GM12878 (cell line): ENCODE measurements around the gene PMM1. TPM values are rescaled to one million over a fixed set of nuclear protein-coding genes. Genes with fewer than 3 reads are reported as not detected.

Experiments
- ATAC-seq: fragments of 200-7000 bp; cut with Tn5 transposase; 3 replicates; pipeline ENCODE4 v1.9.1; 2020; ENCODE audit warnings: mild to moderate bottlenecking, moderate library complexity
- BruUV-seq: library from RNA; stranded (reverse); fragments of 400-500 nt; replicated peaks from 2 replicates; lab custom pipeline; 2021; lab: Mats Ljungman, UMichigan
- CTCF ChIA-PET: fragments of 300-600 bp; sonication (Branson Sonifier 250); formaldehyde crosslinking; extraction: SDS; loops from one replicate; lab custom pipeline; 2021; ENCODE audit warnings: inconsistent platforms; lab: Yijun Ruan, JAX
- POLR2A ChIA-PET: fragments of 350-600 bp; formaldehyde crosslinking; extraction: SDS; loops from one replicate; lab custom pipeline; 2021; ENCODE audit warnings: inconsistent platforms; lab: Charles Lee
- RAD21 ChIA-PET: fragments of 300-600 bp; sonication (Branson Sonifier 250); formaldehyde crosslinking; loops from one replicate; lab custom pipeline; 2023; ENCODE audit warnings: antibody characterized with exemption; ENCODE audit not compliant: unreplicated experiment; lab: Charles Lee
- SMC1A ChIA-PET: fragments of 300-600 bp; sonication (Branson Sonifier 250); formaldehyde crosslinking; loops from one replicate; lab custom pipeline; 2023; ENCODE audit not compliant: unreplicated experiment, uncharacterized antibody; lab: Charles Lee
- DNase-seq: peaks from one replicate; pipeline ENCODE4 v3.0.0-alpha.2; 2011; ENCODE audit warnings: low read depth, low spot score
- FAIRE-seq: peaks from 3 replicates; lab custom pipeline; 2011; peaks lifted over from hg19 to GRCh38; lab: Jason Lieb, UNC
- H2AFZ ChIP-seq: 2 replicates; pipeline ENCODE4 v1.6.0; 2011; ENCODE audit warnings: low read depth, low read length, control low read depth; ENCODE audit not compliant: control insufficient read depth
- H3K27ac ChIP-seq: 2 replicates; pipeline ENCODE4 v1.5.1; 2011; ENCODE audit warnings: control low read depth; ENCODE audit not compliant: control insufficient read depth, insufficient read depth
- H3K27me3 ChIP-seq, 2 experiments: replicated peaks in 1 of 2; 2 replicates each; pipeline versions ENCODE4 v1.6.0 to v1.6.1; 2011; ENCODE audit warnings: low read length in 1 of 2; ENCODE audit not compliant: control insufficient read depth in 2 of 2, insufficient read depth in 2 of 2
- H3K36me3 ChIP-seq, 2 experiments: 2 replicates each; pipeline ENCODE4 v1.5.1; 2011; ENCODE audit warnings: low read length in 1 of 2; ENCODE audit not compliant: control insufficient read depth in 2 of 2, insufficient read depth in 2 of 2
- H3K4me1 ChIP-seq: 2 replicates; pipeline ENCODE4 v1.6.1; 2011; ENCODE audit warnings: mild to moderate bottlenecking, low read length, moderate library complexity, mixed read lengths; ENCODE audit not compliant: control insufficient read depth, insufficient read depth
- H3K4me2 ChIP-seq: 2 replicates; pipeline ENCODE4 v1.6.0; 2011; ENCODE audit warnings: control low read depth; ENCODE audit not compliant: control insufficient read depth, insufficient read depth
- H3K4me3 ChIP-seq: fragments of 200-600 bp; sonication (generic); 2 replicates; pipeline ENCODE4 v1.5.1; 2016
- H3K79me2 ChIP-seq: 2 replicates; pipeline ENCODE4 v1.6.0; 2011; ENCODE audit warnings: low read length; ENCODE audit not compliant: control insufficient read depth, insufficient read depth
- H3K9ac ChIP-seq: 2 replicates; pipeline ENCODE4 v1.8.0; 2011; ENCODE audit warnings: low read length, control low read depth, mixed read lengths; ENCODE audit not compliant: control insufficient read depth, insufficient read depth
- H3K9me3 ChIP-seq: replicated peaks from 3 replicates; pipeline ENCODE4 v1.5.1; 2011; ENCODE audit warnings: mild to moderate bottlenecking, low read length; ENCODE audit not compliant: control insufficient read depth, insufficient read depth
- H4K20me1 ChIP-seq: 2 replicates; pipeline ENCODE4 v1.6.0; 2011; ENCODE audit not compliant: control insufficient read depth, insufficient read depth
- IRF3 ChIP-seq: fragments of 450-650 bp; IDR thresholded peaks from 2 replicates; pipeline ENCODE4 v1.6.1; 2014; ENCODE audit warnings: mild to moderate bottlenecking
- IRF4 ChIP-seq: IDR thresholded peaks from 2 replicates; pipeline ENCODE4 v1.6.1; 2011; ENCODE audit warnings: low read depth, low read length
- NFIC ChIP-seq: IDR thresholded peaks from 2 replicates; pipeline ENCODE4 v1.6.1; 2012; ENCODE audit warnings: low read depth, mild to moderate bottlenecking, inconsistent platforms, low read length, moderate library complexity
- NFYA ChIP-seq: IDR thresholded peaks from 2 replicates; pipeline ENCODE4 v1.6.1; 2011; ENCODE audit warnings: low read depth, mild to moderate bottlenecking, low read length, improper control_type of control experiment, borderline replicate concordance
- POLR2AphosphoS2 ChIP-seq: IDR thresholded peaks from 2 replicates; pipeline ENCODE4 v1.6.1; 2011; ENCODE audit warnings: low read depth, mild to moderate bottlenecking, low read length, improper control_type of control experiment, moderate library complexity
- PRDM15 ChIP-seq: fragments of 450-650 bp; formaldehyde crosslinking; IDR thresholded peaks from 2 replicates; pipeline ENCODE4 v1.4.0; 2020; ENCODE audit warnings: mild to moderate bottlenecking, moderate library complexity
- RAD21 ChIP-seq: IDR thresholded peaks from 2 replicates; pipeline ENCODE4 v1.6.1; 2011; ENCODE audit warnings: mild to moderate bottlenecking, low read depth, low read length, moderate library complexity; ENCODE audit not compliant: insufficient read depth
- SIX5 ChIP-seq: IDR thresholded peaks from 2 replicates; pipeline ENCODE4 v1.6.1; 2011; ENCODE audit warnings: mild to moderate bottlenecking, low read depth, low read length, moderate library complexity; ENCODE audit not compliant: severe bottlenecking
- SMAD1 ChIP-seq: fragments of 450-650 bp; IDR thresholded peaks from 2 replicates; pipeline ENCODE4 v1.6.1; 2018; ENCODE audit warnings: mild to moderate bottlenecking, low read depth; ENCODE audit not compliant: partially characterized antibody
- SPI1 ChIP-seq: IDR thresholded peaks from 2 replicates; pipeline ENCODE4 v1.6.1; 2011; ENCODE audit warnings: low read depth, mild to moderate bottlenecking, low read length, moderate library complexity, borderline replicate concordance; ENCODE audit not compliant: insufficient read depth
- TAF1 ChIP-seq: IDR thresholded peaks from 2 replicates; pipeline ENCODE4 v1.6.1; 2011; ENCODE audit warnings: mild to moderate bottlenecking, low read depth, low read length, borderline replicate concordance
- TBL1XR1 ChIP-seq: IDR thresholded peaks from 2 replicates; pipeline ENCODE4 v1.6.1; 2012; ENCODE audit warnings: low read depth, low read length, improper control_type of control experiment
- TCF12 ChIP-seq: IDR thresholded peaks from 2 replicates; pipeline ENCODE4 v1.6.1; 2011; ENCODE audit warnings: low read depth, mild to moderate bottlenecking, low read length
- ZZZ3 ChIP-seq: IDR thresholded peaks from 2 replicates; pipeline ENCODE4 v1.6.1; 2011; ENCODE audit warnings: low read depth; ENCODE audit not compliant: control insufficient read depth, insufficient read length
- WGBS: methylation state at CpG from one replicate; pipeline ENCODE4 v1.1.6; 2016; ENCODE audit warnings: low lambda C conversion rate; ENCODE audit not compliant: insufficient replicate concordance, insufficient coverage; ENCODE audit errors: missing lambda C conversion rate; 5-methylcytosine and 5-hydroxymethylcytosine counted together
- in situ Hi-C: fragments of 300-500 bp; cut with MboI; formaldehyde crosslinking; loops from 9 replicates; pipeline ENCODE4 v1.14.3; 2018; ENCODE audit warnings: mixed read lengths
- intact Hi-C: fragments of 100-400 bp; cut with micrococcal nuclease; formaldehyde crosslinking; loops from one replicate; pipeline ENCODE4 v1.14.2; 2022; ENCODE audit not compliant: unreplicated experiment
- polyA plus RNA-seq, 11 experiments: library from polyadenylated mRNA; depleted of rRNA in 4 of 11; unstranded in 6 of 11; stranded (reverse) in 5 of 11; fragments of >200 nt; fragmentation: Nextera tagmentation in 4 of 11; fragmentation: Illumina TruSeq in 1 of 11; extraction: Ambion mirVana in 4 of 11; extraction: Trizol in 1 of 11; gene quantifications; 1 replicate in 1 of 11; 2 replicates in 10 of 11; pipeline versions ENCODE4 v1.2.1 to v1.2.3, GENCODE V29; 2011 to 2016; ENCODE audit warnings: inconsistent platforms in 2 of 11, missing spikeins in 2 of 11, low read depth in 1 of 11
- total RNA-seq, 4 experiments: library from RNA; depleted of rRNA in 3 of 4; stranded (reverse); fragments of >200 nt in 3 of 4; fragmentation: Illumina TruSeq in 1 of 4; extraction: Trizol in 1 of 4; gene quantifications; 2 replicates each; pipeline versions ENCODE4 v1.2.1 to v1.2.3, GENCODE V29; 2013 to 2021

Gene PMM1
- total and polyA plus RNA-seq, 10 of the 15 experiments (the other 5 are each of a cell fraction or from before 2014, with no cell fraction given): 8.2 to 32.2 (median 16.9) TPM

- H3K9ac ChIP-seq: no peak overlapping the region
- TF ChIP-seq TAF1: no peak
- no peak for TF ChIP-seq SIX5
- TF ChIP-seq NFIC: no peak
- TF ChIP-seq, all 136 proteins: peak for 0
- ATAC-seq: no peak
Measured at GRCh38 chr22:41561788-41562187, 27.9 kb downstream of the PMM1 start.

DNA sequence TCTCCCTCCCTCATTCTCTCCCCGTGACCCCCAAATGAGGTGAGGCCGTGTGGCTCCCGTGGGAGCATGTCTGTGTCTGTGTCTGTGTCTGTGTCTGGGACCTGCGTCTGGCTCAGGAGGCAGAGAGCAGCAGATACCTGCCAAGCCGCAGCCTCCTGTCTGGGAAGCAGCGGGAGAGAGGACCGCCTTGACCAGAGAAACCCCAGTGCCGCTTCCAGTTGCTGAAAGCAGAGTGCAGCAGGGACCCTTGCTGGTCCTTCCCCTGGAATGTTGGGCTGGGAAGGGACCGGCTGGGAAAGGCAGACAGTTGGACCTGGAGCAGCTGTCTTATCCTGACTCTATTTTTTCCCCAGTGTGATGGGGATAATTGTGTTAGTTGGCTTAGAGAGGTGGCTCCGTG lies 28.3 kb downstream of the PMM1 start:
- ATAC-seq: no peak
- Histone ChIP-seq H3K79me2 (no peaks in the 10 kb centered on the region), H3K27me3 (peaks cover 0 to 5% of the 10 kb centered on the region in 2 experiments; a peak in 3 of 4 replicates), H3K36me3 (no peaks in the 10 kb centered on the region), H3K9me3 (no peaks in the 10 kb centered on the region), H3K9ac (no peak overlapping the region), H2AFZ (no peak overlapping the region), H4K20me1 (no peaks in the 10 kb centered on the region), H3K4me1 (no peaks in the 10 kb centered on the region; the same call in 1 of the 2 replicates), H3K4me2 (no peak overlapping the region), H3K4me3 (no peak overlapping the region), H3K27ac (no peak overlapping the region)
- intact Hi-C loops (no loop called here), in situ Hi-C loops (no loop called here)
- ChIA-PET SMC1A (no interaction called here), RAD21 (no interaction called here), POLR2A (no interaction called here), CTCF (no interaction called here)
- WGBS: 50% methylated on average over 10 of the region's 10 CpGs
- FAIRE-seq: no peak
- no TSS peak for BruUV-seq
- DNase-seq: no peak
- no peak for TF ChIP-seq IRF4
- no peak for TF ChIP-seq SPI1
- TF ChIP-seq IRF3: no peak
- no peak for TF ChIP-seq ZZZ3
- no peak for TF ChIP-seq TBL1XR1
- TF ChIP-seq PRDM15 (CRISPR knock-in tag): no peak
- no peak for TF ChIP-seq RAD21
- TF ChIP-seq POLR2AphosphoS2: no peak
- TF ChIP-seq NFYA: no peak
- no peak for TF ChIP-seq SMAD1
- TF ChIP-seq TCF12: no peak

More at GRCh38 chr22:41561788-41562187, 27.9 kb downstream of the PMM1 start:
- Histone ChIP-seq H3K4me1 (no peaks in the 10 kb centered on the region; the same call in 1 of the 2 replicates), H2AFZ (no peak overlapping the region), H3K79me2 (no peaks in the 10 kb centered on the region), H3K27ac (no peak overlapping the region), H3K36me3 (no peaks in the 10 kb centered on the region), H3K9me3 (no peaks in the 10 kb centered on the region), H4K20me1 (no peaks in the 10 kb centered on the region), H3K4me3 (no peak overlapping the region), H3K4me2 (no peak overlapping the region), H3K27me3 (peaks cover 0 to 5% of the 10 kb centered on the region in 2 experiments; a peak in 3 of 4 replicates)
- no peak for DNase-seq
- in situ Hi-C loops (no loop called here), intact Hi-C loops (no loop called here)
- WGBS: 30% methylated on average over 5 of the region's 5 CpGs
- FAIRE-seq: no peak
- BruUV-seq: no TSS peak
- CTCF ChIA-PET: no interaction called here
- SMC1A ChIA-PET: no interaction called here
- POLR2A ChIA-PET: no interaction called here
- RAD21 ChIA-PET: no interaction called here
